HK-2 (cell line): ENCODE measurements around the gene SIL1.

ENCODE experiments used
- DNase-seq: peaks from one replicate; pipeline ENCODE4 v3.0.0-alpha.2; 2018; ENCODE audit not compliant: unreplicated experiment

The SIL1 gene

DNA sequence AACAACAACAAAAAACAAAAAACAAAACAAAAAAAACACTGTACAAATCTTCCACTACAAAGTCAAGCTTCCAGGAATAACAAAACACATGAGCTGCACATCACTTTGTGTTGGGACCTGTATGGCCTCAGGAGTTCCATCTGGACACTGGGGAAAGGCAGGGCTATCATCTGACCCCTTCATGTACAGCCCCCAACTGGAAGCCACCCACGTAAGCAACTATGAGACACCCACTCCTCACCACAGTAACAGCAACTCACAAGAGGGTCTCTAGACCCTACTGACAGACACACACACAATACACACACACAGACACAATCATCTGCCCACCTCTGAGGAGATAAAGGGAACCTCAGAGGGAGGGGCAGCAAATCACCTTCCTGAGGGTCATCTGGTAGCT, 241.4 kb downstream of the SIL1 start:
- no peak for DNase-seq

DNA sequence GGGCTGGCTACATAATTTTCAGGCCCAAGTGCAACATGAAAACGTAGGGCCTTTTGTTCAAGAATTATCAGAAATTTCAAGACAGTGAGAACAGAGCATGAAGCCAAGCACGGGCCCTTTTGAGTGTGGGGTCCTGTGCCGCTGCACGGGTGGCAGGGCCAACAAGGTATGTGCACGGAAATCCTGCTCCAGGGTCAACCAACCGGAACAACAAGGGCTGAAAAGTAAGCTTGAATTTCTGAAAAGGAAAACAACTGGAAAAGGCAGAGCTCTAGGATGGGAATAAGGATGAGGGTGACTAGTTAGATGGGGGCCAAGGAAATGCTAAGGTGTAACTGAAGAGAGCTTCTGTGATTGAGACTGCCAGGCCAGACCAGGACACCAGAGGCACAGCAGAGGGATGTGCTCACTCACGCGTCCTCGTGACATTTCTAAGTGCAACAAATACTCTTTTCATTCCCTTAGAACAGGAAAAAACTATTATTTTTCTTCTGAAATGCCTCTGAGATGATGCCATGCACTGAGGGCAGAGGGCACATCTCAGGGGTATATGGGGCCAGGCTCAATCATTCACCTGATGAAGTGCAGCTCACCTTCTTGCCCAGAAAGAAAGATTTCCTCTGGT, 242.4 kb downstream of the SIL1 start:
- DNase-seq = no peak

- DNase-seq = no peak
Observed at GRCh38 chr5:138955013-138955660, 243.0 kb downstream of the SIL1 start.

GRCh38 chr5:138954257-138955012, 243.7 kb downstream of the SIL1 start:
- DNase-seq = no peak

DNA sequence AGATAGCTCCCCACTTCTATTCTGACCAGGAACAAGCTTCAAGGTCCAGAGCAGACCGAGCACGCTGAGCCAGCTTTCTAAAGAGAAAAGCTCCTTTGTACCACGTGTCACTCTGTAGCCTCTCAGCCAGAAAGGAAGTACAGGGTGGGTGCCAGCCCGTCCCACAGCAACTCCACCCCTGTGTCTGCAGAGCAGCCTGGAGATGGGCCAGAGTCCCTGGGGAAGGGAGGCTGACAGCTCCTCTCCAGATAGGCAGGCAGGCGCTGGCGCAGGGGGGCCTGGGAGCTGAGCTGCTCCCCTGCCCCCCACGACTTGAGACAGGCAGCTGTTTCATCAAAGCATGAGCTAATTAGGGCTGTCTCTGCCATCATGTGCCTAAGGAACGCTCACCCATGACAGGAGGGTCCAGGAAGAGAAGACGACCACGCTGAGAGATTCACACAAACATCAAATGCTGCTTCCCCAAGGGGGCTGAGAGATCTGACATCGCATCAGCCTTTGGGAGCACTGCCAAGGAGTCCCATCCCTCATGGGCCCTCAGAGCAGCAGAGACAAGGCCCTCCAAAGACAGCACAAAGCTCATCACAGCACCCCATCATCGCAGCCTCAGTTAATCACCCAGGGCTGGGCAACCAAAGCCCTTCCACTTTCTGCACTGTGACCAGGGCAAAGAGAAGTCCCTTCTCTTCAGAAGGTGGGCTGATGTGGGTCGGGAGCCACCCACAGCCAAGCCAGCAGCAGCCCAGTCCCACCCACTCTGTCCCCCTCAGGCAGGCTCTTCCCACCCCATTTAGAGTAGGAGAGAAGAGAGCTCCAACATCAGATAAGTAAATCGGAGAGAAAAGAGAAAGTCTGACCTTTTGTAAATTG, 244.5 kb downstream of the SIL1 start:
- peak; percentile 37 for DNase-seq

GRCh38 chr5:138952962-138953361, 245.2 kb downstream of the SIL1 start:
- DNase-seq = no peak

DNA sequence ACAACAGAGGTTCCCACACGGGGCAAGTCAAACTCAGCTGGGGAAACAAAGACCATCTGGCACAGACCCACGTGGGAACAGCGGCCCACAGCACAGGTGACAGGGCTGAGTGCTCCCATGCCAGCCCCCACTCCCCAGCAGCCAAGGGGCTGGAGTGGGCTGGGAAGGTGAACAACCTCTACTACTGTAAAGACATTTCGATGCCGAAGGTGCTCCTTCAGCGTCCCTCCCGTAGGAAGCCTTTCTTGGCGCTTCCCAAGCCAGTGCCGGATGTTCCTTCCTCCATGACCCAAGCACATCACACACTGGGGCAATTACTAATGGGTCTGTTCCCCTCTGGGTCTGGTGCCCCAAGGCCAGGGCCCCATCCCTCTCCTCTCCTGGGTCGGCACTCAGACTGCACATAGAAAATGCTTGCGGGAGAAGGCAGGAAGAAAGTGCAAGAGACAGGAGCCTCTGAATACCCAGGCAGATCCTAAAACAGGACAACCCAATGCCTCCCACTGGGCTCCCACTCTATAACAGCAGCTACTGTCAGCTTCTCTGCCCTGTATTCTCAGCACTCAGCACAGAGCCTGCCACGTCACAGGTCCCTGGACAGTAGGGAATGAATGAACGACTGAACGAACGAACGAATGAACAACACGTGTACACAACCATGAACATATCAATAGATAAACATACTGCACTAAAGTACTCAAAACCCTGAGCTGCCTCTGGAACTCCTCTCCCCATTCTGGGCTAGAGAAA, 246.0 kb downstream of the SIL1 start:
- no peak for DNase-seq

DNA sequence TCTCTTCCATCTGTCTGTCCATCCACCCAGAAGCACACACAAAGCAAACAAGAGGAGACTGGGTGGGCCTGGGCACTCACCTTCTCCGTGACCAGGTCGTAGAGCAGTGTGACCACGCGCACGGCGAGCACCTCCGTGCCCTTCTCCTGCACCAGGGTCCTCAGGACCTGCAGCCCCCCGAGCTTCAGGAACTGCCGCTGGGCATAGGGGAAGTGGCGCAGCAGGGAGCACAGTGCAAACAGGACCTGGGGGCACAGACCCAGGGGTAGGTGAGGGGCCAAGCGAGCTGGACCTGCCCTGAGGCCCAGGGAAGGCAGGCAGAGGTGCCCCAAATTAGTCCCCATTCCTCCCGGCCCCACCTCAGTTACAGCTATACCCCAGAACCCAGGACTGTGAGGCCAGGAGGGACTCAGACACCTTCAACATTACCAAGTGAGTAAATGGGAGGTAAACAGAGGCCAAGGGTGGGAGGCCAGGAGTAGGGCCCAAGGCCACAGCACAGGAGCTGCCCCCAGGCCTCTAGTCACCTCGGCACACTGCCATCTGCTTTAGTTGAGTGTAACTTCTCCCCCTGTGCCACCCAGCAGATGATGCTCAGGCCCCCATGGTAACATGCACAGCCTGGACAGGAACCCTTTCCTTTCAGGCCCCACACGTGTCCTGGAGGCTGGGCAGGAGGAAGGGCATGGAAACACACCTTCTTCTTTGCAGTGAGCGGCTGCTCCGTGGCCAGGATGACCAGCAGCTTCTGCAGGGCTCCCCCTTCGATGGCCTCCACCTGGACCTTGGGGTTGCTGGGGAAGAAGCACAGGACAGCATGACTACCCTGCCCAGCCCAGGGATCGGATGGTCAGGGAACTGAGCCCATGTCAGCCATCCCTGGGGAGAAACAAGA, 246.8 kb downstream of the SIL1 start:
- DNase-seq = no peak

DNA sequence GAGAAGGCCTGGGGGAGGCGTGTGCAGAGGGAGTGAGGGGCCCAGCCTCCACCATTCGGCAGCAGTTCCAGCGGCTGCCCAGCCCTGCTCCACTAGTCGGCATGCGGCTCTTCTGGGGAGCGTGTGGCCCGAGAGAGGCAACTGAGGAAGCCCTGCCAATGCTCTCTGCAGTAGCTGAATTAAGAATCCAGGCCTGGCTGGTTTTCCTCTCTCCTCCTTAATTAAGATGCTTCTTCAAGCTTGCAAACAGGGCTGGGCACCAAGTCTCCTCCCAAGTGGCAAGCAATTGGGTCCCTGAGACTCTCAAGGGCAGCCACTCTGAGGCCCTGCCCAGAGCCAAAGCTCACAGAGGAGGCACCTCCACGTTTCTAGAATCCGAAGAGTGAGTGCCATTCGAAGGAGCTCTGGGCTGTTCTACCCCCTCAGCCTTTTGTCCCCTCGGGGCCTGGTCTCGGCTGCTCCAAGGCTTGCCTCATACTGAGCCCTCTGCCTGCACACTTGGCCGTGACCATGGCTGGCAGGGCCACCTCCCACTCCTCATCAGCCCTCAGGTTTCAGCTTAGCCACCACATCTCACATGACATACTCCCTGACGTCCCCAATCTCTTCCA, 247.6 kb downstream of the SIL1 start:
- DNase-seq = no peak

DNA sequence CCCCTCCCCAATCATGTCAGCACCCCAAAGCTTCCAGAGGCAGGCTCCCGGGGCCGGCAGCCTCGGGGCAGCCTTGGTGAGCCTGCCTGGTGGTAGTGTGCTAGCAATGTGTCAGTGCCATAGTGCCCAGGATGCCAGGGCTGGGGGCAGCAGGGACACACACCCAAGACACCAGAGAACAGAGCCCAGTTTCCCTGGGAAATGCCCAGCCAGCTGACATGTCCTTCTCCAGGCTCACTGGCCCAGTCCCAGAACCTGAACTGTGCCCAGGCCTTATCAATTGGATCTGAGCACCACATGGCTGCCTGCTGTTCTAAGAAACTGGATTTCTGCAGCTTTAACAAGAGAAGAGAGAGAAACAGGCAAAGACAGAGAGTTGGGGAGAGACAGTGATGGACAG, 248.2 kb downstream of the SIL1 start:
- DNase-seq = no peak

- no peak for DNase-seq
Observed at GRCh38 chr5:138949223-138949574, 249.0 kb downstream of the SIL1 start.

- DNase-seq = no peak
Observed at GRCh38 chr5:138948471-138949222, 249.5 kb downstream of the SIL1 start.

- DNase-seq = no peak
Observed at GRCh38 chr5:138947780-138948179, 250.4 kb downstream of the SIL1 start.

GRCh38 chr5:138946831-138947560, 251.2 kb downstream of the SIL1 start:
- DNase-seq = no peak

DNA sequence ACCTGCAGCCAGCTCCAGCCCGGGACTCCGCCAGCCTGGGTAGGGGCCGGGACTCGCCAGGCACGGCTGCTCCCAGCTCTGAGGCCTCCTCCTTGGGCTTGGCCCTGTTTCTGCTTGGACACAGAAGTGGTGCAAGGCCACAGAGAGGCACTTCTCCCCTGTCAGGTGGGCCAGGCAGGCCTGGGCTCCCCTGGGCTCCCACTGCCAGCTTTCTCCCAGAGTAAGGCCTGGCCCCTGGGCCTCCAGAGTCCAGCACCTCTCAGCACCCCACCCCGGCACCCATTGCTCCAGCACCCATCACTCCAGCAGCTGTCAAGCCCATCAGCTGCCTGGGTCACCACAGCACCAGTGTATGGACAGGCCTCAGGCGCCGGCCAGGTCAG, 251.9 kb downstream of the SIL1 start:
- DNase-seq = no peak

DNA sequence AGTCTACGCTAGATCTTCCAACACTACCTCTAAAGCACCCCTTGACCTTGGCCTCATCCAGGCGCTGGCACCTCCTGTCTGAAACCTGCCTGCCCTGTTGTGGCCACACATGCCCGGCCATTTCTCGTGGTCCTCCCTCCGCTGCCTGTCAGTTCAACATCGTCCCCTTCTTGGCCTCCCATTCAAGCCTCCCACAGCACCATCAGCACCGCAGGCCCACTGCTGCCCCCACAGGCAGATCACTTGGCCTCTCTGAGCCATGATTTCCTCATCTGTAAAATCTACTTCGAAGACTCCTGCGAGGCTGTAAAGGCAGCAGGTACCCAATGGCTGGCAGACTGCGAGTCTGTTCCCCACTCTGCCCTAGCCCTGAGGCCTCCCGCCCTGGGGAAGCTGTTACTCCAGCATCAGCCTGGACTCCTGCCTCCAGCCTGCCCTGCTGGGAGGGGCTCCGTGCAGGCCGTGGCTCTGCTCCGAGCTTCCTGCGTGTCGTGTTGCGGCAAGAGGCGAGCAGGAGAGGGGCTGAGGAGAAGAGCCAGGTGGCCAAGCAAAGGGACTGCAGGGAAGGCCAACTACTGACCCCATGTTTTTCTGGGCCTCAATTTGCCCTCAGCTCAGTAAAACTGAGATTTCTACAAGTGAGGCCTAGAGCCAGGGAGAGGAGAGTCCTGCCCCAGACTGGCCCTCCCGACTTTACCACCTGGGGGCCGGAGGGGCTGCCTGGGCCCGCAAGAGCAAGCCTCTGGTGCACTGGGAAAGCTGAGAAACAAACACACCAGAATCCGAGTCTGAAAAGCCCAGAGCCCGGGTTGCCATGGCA, 252.5 kb downstream of the SIL1 start:
- DNase-seq = no peak

- DNase-seq = peak; percentile 97
Observed at GRCh38 chr5:138944527-138945322, 253.4 kb downstream of the SIL1 start.
